K562 (cell line): ENCODE data around the gene ZFP57. TPM values are rescaled to one million over a fixed set of nuclear protein-coding genes. Genes with fewer than 3 reads are reported as not detected.

Experiments
- CCAR2 ChIP-seq: fragments of 200-400 bp; formaldehyde crosslinking; IDR thresholded peaks from 2 replicates; pipeline ENCODE4 v1.6.1; 2017; ENCODE audit warnings: mild to moderate bottlenecking, low read depth, low read length
- CREBBP ChIP-seq: IDR thresholded peaks from one replicate; pipeline ENCODE4 v1.6.1; 2012; ENCODE audit warnings: low read depth, mild to moderate bottlenecking, control low read depth, inconsistent platforms, low read length
- FOXK2 ChIP-seq, 2 experiments: fragments of 450-650 bp; IDR thresholded peaks in 1 of 2; conservative IDR thresholded peaks in 1 of 2; 2 replicates each; pipeline ENCODE4 v1.6.1; 2016; ENCODE audit warnings: low read depth in 2 of 2, mild to moderate bottlenecking in 1 of 2
- HDAC1 ChIP-seq, 2 experiments: fragments of 450-650 bp; IDR thresholded peaks; 2 replicates each; pipeline ENCODE4 v1.6.1; 2016 to 2017; ENCODE audit warnings: inconsistent platforms in 1 of 2, mild to moderate bottlenecking in 1 of 2, moderate library complexity in 1 of 2
- IRF2 ChIP-seq: sonication (generic); formaldehyde crosslinking; IDR thresholded peaks from 2 replicates; pipeline ENCODE4 v1.8.1; 2022; ENCODE audit warnings: mild to moderate bottlenecking, missing genetic modification reagents
- ZC3H8 ChIP-seq: fragments of 450-650 bp; IDR thresholded peaks from 2 replicates; pipeline ENCODE4 v1.6.1; 2017
- ZKSCAN3 ChIP-seq: fragments of 250-450 bp; sonication (Bioruptor Pico); IDR thresholded peaks from 2 replicates; pipeline ENCODE4 v1.4.0; 2020
- ZNF507 ChIP-seq: conservative IDR thresholded peaks from 2 replicates; pipeline ENCODE4 v1.6.1; 2017; ENCODE audit warnings: missing genetic modification characterization, missing compliant biosample characterization
- ZNF76 ChIP-seq: fragments of 250-450 bp; sonication (Bioruptor Pico); IDR thresholded peaks from 2 replicates; pipeline ENCODE4 v1.4.0; 2020; ENCODE audit warnings: mild to moderate bottlenecking, moderate library complexity, borderline replicate concordance
- polyA plus RNA-seq, 8 experiments: library from polyadenylated mRNA; depleted of rRNA in 4 of 8; stranded (reverse) in 5 of 8; unstranded in 3 of 8; fragments of >200 nt; fragmentation: Nextera tagmentation in 2 of 8; fragmentation: Illumina TruSeq in 1 of 8; extraction: Ambion mirVana in 2 of 8; extraction: Trizol in 1 of 8; gene quantifications; 2 replicates each; pipeline versions ENCODE4 v1.2.1 to v1.2.3, GENCODE V29; 2011 to 2014; ENCODE audit warnings: inconsistent platforms in 1 of 8, missing spikeins in 1 of 8
- total RNA-seq, 7 experiments: library from RNA; depleted of rRNA in 6 of 7; stranded (reverse); fragments of >200 nt in 6 of 7; fragmentation: Illumina TruSeq in 2 of 7; extraction: Trizol in 2 of 7; gene quantifications; 2 replicates each; pipeline versions ENCODE4 v1.2.1 to v1.2.3, GENCODE V29; 2011 to 2021; ENCODE audit warnings: low replicate concordance in 1 of 7
- TF ChIP-seq, protein P1 (sequence below): fragments of 250-450 bp; sonication (Bioruptor Pico); IDR thresholded peaks from 2 replicates; pipeline ENCODE4 v1.5.0; 2022; ENCODE audit warnings: mild to moderate bottlenecking
- TF ChIP-seq, protein P2 (sequence below), 2 experiments: IDR thresholded peaks; 2 replicates each; pipeline ENCODE4 v1.6.1; 2012; ENCODE audit warnings: improper control_type of control experiment in 2 of 2, low read depth in 2 of 2, low read length in 2 of 2, borderline replicate concordance in 1 of 2
- TF ChIP-seq, protein P3 (sequence below): fragments of 250-450 bp; sonication (Bioruptor Pico); IDR thresholded peaks from 2 replicates; pipeline ENCODE4 v1.8.0; 2022; ENCODE audit warnings: inconsistent platforms

ZFP57 gene
- total and polyA plus RNA-seq, 9 of the 15 experiments (the other 6 are each of a cell fraction or from before 2014, with no cell fraction given): 0.04 to 0.28 (median 0.13) TPM

DNA sequence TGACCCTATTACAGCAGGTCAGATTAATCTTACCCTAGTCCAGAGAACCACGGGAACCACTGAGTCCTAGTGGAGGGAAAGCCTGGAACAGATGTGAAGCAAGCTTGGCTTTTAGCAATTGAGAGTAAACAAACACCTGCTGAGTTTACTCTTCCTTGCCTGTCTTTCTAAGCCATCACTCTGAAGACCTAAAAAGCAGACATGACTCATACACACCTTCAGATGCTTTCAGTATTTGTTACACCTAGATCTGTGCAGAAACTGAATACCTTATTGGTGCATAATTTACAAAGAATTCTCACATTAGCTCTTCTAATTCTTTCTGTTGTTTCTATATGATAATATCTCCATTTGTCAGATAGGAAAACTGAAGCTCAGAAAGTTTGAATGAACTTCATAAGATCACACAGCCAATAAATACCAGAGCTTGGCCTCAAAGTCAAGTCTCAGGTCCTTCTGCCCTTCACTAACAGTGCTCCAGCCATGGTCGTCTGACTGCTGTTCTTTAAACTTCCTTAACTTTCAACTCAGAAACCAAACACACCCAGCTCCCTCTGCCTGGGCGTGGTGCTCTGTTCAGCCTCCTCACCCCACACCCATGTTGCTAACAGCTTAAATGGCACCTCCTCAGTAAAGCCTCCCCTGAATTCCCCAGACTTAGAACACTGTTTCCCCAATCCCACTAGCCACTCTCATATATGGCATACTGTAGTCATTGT, 39.4 kb downstream of the ZFP57 start (continued):
- TF ChIP-seq HDAC1 (IDR thresholded peaks at IDR 0.05) (0 out of 4 replicates have a peak, but pooled peaks of 1 of the 2 experiments have one; percentile 29), CREBBP (no peak), IRF2 (CRISPR knock-in tag) (no peak), ZKSCAN3 (CRISPR knock-in tag) (no peak), ZC3H8 (no peak), CCAR2 (no peak), FOXK2 (conservative IDR thresholded peaks at IDR 0.05 in 1 of 2, IDR thresholded peaks at IDR 0.05 in 1 of 2; ENCODE audit: low read depth in 2 of 2) (peak; percentile 41 to 53; a peak in 2 of 4 replicates), ZNF76 (CRISPR knock-in tag) (no peak), ZNF507 (no peak)
- TF ChIP-seq, protein P1, sequence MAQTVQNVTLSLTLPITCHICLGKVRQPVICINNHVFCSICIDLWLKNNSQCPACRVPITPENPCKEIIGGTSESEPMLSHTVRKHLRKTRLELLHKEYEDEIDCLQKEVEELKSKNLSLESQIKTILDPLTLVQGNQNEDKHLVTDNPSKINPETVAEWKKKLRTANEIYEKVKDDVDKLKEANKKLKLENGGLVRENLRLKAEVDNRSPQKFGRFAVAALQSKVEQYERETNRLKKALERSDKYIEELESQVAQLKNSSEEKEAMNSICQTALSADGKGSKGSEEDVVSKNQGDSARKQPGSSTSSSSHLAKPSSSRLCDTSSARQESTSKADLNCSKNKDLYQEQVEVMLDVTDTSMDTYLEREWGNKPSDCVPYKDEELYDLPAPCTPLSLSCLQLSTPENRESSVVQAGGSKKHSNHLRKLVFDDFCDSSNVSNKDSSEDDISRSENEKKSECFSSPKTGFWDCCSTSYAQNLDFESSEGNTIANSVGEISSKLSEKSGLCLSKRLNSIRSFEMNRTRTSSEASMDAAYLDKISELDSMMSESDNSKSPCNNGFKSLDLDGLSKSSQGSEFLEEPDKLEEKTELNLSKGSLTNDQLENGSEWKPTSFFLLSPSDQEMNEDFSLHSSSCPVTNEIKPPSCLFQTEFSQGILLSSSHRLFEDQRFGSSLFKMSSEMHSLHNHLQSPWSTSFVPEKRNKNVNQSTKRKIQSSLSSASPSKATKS (CRISPR knock-in tag): no peak
- TF ChIP-seq, protein P2, sequence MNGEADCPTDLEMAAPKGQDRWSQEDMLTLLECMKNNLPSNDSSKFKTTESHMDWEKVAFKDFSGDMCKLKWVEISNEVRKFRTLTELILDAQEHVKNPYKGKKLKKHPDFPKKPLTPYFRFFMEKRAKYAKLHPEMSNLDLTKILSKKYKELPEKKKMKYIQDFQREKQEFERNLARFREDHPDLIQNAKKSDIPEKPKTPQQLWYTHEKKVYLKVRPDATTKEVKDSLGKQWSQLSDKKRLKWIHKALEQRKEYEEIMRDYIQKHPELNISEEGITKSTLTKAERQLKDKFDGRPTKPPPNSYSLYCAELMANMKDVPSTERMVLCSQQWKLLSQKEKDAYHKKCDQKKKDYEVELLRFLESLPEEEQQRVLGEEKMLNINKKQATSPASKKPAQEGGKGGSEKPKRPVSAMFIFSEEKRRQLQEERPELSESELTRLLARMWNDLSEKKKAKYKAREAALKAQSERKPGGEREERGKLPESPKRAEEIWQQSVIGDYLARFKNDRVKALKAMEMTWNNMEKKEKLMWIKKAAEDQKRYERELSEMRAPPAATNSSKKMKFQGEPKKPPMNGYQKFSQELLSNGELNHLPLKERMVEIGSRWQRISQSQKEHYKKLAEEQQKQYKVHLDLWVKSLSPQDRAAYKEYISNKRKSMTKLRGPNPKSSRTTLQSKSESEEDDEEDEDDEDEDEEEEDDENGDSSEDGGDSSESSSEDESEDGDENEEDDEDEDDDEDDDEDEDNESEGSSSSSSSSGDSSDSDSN (IDR thresholded peaks at IDR 0.05; ENCODE audit: borderline replicate concordance in 1 of 2, low read depth in 2 of 2, low read length in 2 of 2): no peak
- TF ChIP-seq, protein P3, sequence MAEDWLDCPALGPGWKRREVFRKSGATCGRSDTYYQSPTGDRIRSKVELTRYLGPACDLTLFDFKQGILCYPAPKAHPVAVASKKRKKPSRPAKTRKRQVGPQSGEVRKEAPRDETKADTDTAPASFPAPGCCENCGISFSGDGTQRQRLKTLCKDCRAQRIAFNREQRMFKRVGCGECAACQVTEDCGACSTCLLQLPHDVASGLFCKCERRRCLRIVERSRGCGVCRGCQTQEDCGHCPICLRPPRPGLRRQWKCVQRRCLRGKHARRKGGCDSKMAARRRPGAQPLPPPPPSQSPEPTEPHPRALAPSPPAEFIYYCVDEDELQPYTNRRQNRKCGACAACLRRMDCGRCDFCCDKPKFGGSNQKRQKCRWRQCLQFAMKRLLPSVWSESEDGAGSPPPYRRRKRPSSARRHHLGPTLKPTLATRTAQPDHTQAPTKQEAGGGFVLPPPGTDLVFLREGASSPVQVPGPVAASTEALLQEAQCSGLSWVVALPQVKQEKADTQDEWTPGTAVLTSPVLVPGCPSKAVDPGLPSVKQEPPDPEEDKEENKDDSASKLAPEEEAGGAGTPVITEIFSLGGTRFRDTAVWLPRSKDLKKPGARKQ: no peak
